GM12864 (cell line): Measurements from ENCODE around the gene FHOD3.

ENCODE experiments used
- DNase-seq: peaks from one replicate; pipeline ENCODE4 v3.0.0-alpha.2; 2011; ENCODE audit warnings: low read depth
- H3K4me3 ChIP-seq: 2 replicates; pipeline ENCODE4 v1.5.1; 2011; ENCODE audit warnings: mild to moderate bottlenecking, low read depth, low read length, control low read depth
- CTCF ChIP-seq: IDR thresholded peaks from 2 replicates; pipeline ENCODE4 v1.5.1; 2011; ENCODE audit warnings: low read depth, mild to moderate bottlenecking, moderate library complexity, low read length, control low read depth, inconsistent platforms; ENCODE audit errors: missing control alignments

The FHOD3 gene

GRCh38 chr18:36821681-36822080 is 524.2 kb downstream of the FHOD3 start:
- no peak for TF ChIP-seq CTCF
- H3K4me3 ChIP-seq: no peak overlapping the region
- no peak for DNase-seq

GRCh38 chr18:36825526-36825925 is 528.0 kb downstream of the FHOD3 start:
- H3K4me3 ChIP-seq: no peak overlapping the region
- DNase-seq: no peak
- no peak for TF ChIP-seq CTCF

GRCh38 chr18:36826556-36826955 is 529.0 kb downstream of the FHOD3 start:
- no peak for TF ChIP-seq CTCF
- H3K4me3 ChIP-seq: no peak overlapping the region
- no peak for DNase-seq

GRCh38 chr18:36828157-36828629 is 530.7 kb downstream of the FHOD3 start:
- peak overlapping the region; percentile 99 for H3K4me3 ChIP-seq
- no peak for TF ChIP-seq CTCF
- DNase-seq: no peak

- peak within 1 kb of the TSS; percentile 99 for H3K4me3 ChIP-seq
- DNase-seq: peak; percentile 52
- TF ChIP-seq CTCF: peak; percentile 44
Measured at GRCh38 chr18:36828630-36829361, 531.3 kb downstream of the FHOD3 start, which contains the start of the genes KIAA1328 and TPGS2. TSS of gene KIAA1328 (plus strand) at chr18:36829127. CDS start at chr18:36829139, 12 bp downstream. TSS of gene TPGS2 (minus strand) at chr18:36829002. CDS start at chr18:36828767, 235 bp downstream.
